Mucosa of stomach (tissue), 1 donor: ENCODE data around the gene SLC41A3.

Experiments
- H3K27me3 ChIP-seq: one replicate; pipeline ENCODE4 v1.7.0; 2013; ENCODE audit warnings: mild to moderate bottlenecking, low read length; ENCODE audit not compliant: control insufficient read depth, insufficient read depth
- H3K36me3 ChIP-seq: one replicate; pipeline ENCODE4 v1.7.0; 2013; ENCODE audit warnings: low read length; ENCODE audit not compliant: control insufficient read depth, insufficient read depth
- H3K4me1 ChIP-seq: one replicate; pipeline ENCODE4 v1.7.0; 2013; ENCODE audit warnings: mild to moderate bottlenecking, low read length; ENCODE audit not compliant: control insufficient read depth, insufficient read depth
- H3K4me3 ChIP-seq: one replicate; pipeline ENCODE4 v1.7.0; 2013; ENCODE audit warnings: low read length
- H3K9ac ChIP-seq: one replicate; pipeline ENCODE4 v1.7.0; 2013; ENCODE audit warnings: mild to moderate bottlenecking, low read length, moderate library complexity
- H3K9me3 ChIP-seq: one replicate; pipeline ENCODE4 v1.7.0; 2013; ENCODE audit warnings: mild to moderate bottlenecking, low read length, moderate library complexity; ENCODE audit not compliant: control insufficient read depth
- donor health status: Pancreatic carcinoma.

SLC41A3 gene

DNA sequence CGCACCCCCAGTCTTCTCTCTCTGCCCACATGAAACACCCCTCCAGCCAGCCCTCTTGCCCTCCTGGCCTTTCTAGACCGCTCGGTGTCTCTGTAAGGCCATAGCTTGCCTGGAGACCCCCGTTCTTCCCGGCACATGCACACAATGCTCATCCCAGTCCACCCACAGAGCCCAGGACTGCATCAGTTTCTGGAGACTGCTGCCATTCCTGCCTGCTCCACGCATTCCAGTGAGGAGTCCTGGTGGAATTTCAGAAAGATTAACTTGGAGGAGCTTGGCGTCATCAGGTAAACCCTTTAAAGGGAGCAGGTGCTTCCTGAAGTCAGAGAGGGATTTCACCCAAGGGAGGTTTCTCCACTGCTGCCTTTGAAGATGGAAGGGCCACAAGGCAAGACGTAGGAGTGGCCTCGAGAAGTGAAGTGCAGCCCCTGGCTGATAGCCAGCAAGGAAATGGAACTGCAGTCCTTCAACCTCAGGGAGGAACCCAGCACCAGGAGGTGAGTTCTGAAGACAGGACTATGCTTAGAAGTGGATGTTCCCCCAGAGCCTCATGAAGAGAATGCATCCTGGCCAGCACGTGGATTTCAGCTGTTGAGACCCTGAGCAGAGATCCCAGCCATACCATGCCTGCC is 19.2 kb downstream of the SLC41A3 start:
- Histone ChIP-seq H3K36me3 (no peaks in the 10 kb centered on the region), H3K9me3 (no peaks in the 10 kb centered on the region), H3K4me3 (no peak overlapping the region), H3K4me1 (peaks cover 12% of the 10 kb centered on the region), H3K27me3 (no peaks in the 10 kb centered on the region), H3K9ac (no peak overlapping the region)

DNA sequence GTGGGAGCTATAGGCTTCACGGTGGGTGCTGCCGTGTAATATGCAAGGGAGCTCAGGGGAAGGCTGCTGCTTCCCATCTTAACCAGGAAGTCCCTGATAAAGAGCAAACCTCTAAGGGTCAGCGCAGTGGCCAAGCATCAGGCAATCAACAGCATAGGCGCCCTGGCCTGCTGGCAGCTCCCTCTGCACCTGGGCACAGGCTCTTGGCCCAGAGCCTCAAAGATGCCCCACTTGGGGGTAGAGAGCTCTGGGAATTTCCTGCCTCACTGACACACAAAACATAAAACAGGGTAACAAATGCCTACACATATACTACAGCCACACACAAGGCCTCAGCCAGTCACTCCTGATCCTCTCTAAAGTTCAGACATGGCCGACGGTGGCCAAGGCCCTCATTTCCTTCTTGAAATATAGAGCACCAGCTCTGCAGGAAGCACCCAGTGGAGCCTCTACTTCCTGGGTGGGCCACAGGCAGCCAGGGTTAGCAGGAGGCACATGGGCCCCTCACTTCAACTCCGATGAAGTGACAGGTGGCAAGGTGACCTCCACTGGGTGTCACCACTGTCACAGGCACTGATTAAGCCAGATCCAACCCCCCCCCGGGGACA is 20.5 kb downstream of the SLC41A3 start:
- Histone ChIP-seq H3K4me1 (peaks cover 12% of the 10 kb centered on the region), H3K9me3 (no peaks in the 10 kb centered on the region)

DNA sequence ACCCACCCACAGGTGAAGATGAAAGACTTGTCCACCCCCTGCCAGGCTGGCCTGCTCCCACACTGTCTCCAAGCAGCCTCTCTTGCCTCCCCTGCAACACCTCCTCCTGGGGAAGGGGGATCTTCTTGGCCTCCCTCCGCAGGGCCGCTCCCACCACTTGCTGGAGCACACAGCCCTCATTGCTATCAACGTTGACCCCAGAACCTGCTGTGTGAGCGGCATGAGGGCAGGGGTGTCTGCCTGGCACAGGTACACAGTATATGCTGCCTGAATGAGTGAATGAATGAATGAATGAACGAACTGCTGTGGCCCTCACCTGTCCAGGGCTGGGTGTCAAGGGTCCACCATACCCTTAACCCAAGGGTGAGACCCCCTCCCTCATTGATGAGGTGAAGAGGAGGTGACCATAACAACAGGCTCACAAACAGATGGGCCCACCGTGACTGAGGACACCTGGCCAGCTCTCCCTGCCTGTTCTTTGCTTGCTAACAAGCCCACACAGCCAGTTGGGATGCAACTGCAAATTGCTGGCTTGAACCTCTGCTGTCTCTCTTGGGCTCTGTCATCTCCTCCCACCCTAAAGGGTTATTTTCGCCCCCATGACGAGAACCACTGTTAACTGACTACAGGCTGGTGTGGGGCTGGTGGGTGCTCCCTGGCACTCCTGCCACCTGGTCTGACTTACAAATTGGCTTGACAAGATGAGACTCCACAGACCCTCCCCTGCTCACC is 22.5 kb downstream of the SLC41A3 start:
- Histone ChIP-seq H3K4me1 (peaks cover 12% of the 10 kb centered on the region), H3K9ac (no peak overlapping the region), H3K36me3 (no peaks in the 10 kb centered on the region), H3K4me3 (no peak overlapping the region), H3K9me3 (no peaks in the 10 kb centered on the region), H3K27me3 (no peaks in the 10 kb centered on the region)

More for the DNA sequence above, 20.5 kb downstream of the SLC41A3 start:
- no peaks in the 10 kb centered on the region for H3K27me3 ChIP-seq
- no peaks in the 10 kb centered on the region for H3K36me3 ChIP-seq
- no peak overlapping the region for H3K9ac ChIP-seq
- H3K4me3 ChIP-seq, result no peak overlapping the region

DNA sequence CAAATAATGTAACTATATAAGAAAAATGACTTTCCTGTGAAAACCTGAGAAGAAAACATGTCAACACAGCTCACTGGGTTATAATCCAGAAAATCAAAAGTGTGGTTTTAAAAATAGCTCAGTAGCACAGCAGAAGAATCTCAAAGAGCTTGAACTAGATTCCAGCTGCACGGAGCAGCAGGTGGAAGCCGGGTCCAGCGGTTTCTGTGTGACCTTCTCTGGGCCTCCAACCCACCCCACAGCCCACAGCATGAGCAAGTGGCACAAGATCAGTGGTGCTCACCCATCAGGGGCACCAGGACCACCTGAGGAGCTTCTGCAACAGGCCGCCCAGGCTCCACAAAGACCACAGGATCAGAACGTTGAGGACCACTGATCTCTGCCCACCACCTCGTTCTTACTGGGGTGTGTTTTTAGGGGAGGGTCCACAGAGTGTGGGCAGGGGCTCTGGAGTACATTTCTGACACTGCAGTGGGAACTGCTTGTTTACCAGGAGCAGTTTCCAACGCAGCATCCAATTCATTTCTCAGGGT is 23.2 kb downstream of the SLC41A3 start:
- Histone ChIP-seq H3K36me3 (no peaks in the 10 kb centered on the region), H3K4me3 (no peak overlapping the region), H3K27me3 (no peaks in the 10 kb centered on the region), H3K9me3 (no peaks in the 10 kb centered on the region), H3K9ac (no peak overlapping the region), H3K4me1 (peaks cover 12% of the 10 kb centered on the region)

DNA sequence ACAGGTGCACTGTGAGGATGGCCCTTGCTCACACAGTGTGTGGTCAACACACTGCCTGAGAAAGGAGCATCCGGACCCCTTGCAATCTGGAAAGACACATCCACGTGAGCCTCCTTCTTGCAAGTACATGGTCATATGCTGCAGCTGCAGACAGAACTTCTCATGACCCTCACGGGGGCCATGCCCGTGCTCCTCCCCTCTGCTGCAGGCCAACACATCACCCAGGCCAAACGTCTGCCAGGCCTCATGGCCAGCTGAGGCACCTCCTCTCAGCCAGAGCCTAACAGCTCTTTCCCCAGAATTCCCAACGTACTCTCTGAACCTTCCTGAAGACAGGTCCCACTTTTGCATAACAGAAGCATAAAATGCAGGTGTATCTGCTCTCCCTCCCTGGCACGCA is 25.3 kb downstream of the SLC41A3 start:
- no peaks in the 10 kb centered on the region for H3K4me1 ChIP-seq
- H3K4me3 ChIP-seq, result no peak overlapping the region
- H3K9ac ChIP-seq, result no peak overlapping the region
- no peaks in the 10 kb centered on the region for H3K9me3 ChIP-seq
- H3K27me3 ChIP-seq, result no peaks in the 10 kb centered on the region
- no peaks in the 10 kb centered on the region for H3K36me3 ChIP-seq

DNA sequence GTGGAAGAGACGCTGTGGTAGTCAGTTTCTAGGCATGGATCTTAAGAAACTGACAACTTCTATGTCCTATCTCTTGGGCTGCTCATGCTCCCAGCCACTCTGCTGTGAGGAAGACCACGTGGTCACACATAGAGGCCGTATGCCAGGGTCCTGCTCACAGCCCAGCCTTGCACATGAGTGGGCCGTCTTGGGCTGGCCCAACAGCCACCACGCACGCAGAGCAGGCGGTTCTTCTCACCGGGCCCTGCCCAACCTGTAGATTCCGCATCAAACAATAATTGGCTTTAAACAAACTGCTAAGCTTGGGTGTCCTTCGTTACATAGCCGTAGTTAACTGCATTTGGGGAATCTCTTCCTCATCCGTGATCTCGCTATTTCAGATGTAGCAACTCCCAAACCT is 26.0 kb downstream of the SLC41A3 start:
- Histone ChIP-seq H3K9me3 (no peaks in the 10 kb centered on the region), H3K9ac (no peak overlapping the region), H3K27me3 (no peaks in the 10 kb centered on the region), H3K36me3 (no peaks in the 10 kb centered on the region), H3K4me3 (no peak overlapping the region), H3K4me1 (no peaks in the 10 kb centered on the region)

DNA sequence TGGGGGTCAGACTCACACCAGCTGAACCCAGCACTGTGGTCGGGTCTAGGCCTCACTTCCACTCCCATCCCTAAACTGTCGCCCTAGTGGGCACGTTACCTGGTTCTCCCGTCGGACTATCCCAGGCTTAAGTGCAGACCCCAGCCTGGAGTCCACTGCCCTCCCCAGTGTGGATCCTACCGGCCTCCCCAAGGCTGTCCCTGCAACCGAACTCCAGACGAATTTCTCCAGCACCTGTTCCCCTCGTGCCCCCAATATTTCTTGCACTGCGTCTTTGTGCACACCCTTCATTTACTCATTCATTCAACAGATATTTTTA is 26.5 kb downstream of the SLC41A3 start:
- Histone ChIP-seq H3K36me3 (no peaks in the 10 kb centered on the region), H3K9me3 (no peaks in the 10 kb centered on the region), H3K4me3 (no peak overlapping the region), H3K9ac (no peak overlapping the region), H3K4me1 (no peaks in the 10 kb centered on the region), H3K27me3 (no peaks in the 10 kb centered on the region)

DNA sequence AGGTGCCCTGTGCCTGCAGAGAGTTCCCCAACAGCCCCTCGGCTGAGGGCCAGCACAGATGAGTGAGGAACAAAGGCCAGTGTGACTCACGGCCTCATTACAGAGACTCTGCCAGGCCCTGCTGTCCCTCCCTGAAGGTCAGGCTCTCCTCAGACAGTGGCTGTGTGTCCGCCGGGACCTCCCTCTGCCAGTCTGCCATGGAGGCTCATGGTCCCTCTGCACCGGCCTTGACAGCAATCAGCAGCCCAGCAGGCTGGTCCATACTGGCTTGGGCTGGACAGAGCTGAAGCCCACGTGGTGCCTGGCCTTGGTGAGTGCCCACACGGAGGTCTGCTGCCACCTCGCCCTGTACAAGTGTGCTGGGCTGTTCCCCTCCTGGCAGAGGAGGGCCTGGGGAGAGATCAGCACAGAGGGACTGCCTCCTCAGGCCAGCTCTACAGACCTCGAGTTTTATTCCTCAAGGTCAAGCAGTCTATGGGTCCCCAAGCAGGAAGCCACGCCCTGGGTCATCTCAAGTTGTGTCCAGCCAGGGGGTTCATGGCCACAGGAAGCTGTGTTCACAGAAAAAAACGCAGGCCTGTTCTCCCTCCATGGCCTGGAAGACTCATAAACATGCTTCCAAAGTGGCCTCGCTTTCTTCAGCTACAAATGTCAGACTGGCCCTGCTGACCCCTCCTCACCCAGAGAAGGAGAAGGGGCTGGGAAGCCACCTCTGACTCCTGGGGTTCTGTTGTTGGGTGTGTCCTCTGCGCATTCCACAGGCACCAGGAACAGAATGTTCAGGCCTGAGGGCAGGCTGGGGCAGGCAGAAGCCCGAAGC is 27.0 kb downstream of the SLC41A3 start:
- no peaks in the 10 kb centered on the region for H3K27me3 ChIP-seq
- H3K4me3 ChIP-seq, result no peak overlapping the region
- no peak overlapping the region for H3K9ac ChIP-seq
- H3K9me3 ChIP-seq, result no peaks in the 10 kb centered on the region
- no peaks in the 10 kb centered on the region for H3K4me1 ChIP-seq
- no peaks in the 10 kb centered on the region for H3K36me3 ChIP-seq

DNA sequence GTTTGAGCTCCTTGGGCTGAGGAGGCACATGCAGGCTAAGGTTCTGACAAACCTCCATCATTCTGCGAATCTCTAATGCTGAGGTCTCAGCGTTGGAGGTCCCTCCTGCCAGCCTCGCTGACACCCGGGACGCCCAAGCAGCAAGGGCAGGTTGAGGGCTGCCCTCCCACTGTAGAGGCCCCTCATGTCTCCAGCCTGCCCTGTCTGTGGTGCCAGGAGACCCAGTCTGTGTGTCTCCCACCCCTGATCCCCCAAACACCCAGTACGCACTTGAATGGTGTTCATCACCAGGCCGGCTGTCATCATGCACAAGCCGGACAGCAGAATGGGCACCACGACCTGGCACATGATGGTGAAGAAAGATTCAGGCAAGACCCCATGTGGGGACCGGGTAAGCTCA is 27.8 kb downstream of the SLC41A3 start:
- H3K36me3 ChIP-seq, result no peaks in the 10 kb centered on the region
- no peaks in the 10 kb centered on the region for H3K4me1 ChIP-seq
- no peaks in the 10 kb centered on the region for H3K27me3 ChIP-seq
- no peaks in the 10 kb centered on the region for H3K9me3 ChIP-seq
- H3K4me3 ChIP-seq, result no peak overlapping the region
- no peak overlapping the region for H3K9ac ChIP-seq

DNA sequence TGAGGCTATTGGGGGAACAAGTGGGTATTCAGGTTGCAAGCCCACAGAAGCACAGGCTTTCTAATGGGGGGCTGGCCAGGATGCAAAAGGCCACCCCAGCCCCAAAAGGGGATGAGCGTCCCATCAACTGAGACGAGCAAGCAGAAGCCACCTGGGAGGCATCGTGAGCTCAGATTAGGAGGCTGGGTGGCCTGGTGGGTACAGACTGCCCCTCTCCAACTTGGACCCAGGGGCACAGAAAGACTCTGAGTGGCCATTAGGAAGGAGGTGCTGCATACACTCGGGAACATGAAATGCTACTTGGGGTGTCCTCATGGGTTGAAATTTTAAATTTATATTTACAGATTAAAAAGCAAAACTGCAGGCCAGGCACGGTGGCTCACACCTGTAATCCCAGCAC is 29.1 kb downstream of the SLC41A3 start:
- Histone ChIP-seq H3K36me3 (no peaks in the 10 kb centered on the region), H3K9me3 (no peaks in the 10 kb centered on the region), H3K9ac (no peak overlapping the region), H3K27me3 (no peaks in the 10 kb centered on the region), H3K4me3 (no peak overlapping the region), H3K4me1 (no peaks in the 10 kb centered on the region)

DNA sequence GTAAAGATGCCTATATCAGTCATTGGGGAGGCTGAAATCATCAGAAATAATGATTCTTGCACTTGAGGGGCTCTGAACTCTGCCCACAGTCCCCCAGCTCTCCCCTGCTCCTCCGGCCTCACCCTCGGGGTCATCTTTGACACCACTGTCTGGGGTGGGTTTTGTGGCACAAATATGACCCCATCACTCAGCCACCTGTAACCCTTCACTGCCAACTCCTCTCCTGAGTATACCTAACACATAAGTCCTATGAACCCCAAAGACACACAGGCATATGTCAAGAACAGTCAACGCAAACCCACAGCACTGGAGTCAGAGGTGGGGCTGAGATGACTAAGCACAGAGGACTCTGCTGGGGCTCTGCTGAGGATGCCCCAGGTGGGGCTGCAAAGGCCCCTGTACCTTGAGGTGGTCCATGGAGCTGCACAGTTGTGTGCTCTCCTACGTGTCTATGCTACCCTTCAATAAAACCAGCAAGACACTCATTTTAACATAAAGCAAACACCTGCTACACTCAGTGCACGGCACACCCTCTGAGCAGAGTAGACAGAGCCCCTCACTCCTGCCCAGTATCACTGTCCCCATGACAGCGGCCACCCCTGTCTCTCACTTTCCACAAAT is 29.9 kb downstream of the SLC41A3 start:
- no peaks in the 10 kb centered on the region for H3K9me3 ChIP-seq
- H3K27me3 ChIP-seq, result no peaks in the 10 kb centered on the region
- no peak overlapping the region for H3K9ac ChIP-seq
- no peaks in the 10 kb centered on the region for H3K36me3 ChIP-seq
- no peak overlapping the region for H3K4me3 ChIP-seq
- no peaks in the 10 kb centered on the region for H3K4me1 ChIP-seq
